Left ventricle myocardium inferior (tissue), 1 donor: ENCODE results near the gene ZBTB5. TPM values are rescaled to one million over a fixed set of nuclear protein-coding genes. Genes with fewer than 3 reads are reported as not detected.

Source experiments
- DNase-seq: peaks from one replicate; pipeline ENCODE4 v3.0.0-alpha.2; 2020
- H3K27ac ChIP-seq: fragments of 200-600 bp; replicated peaks from 2 replicates; pipeline ENCODE4 v1.8.0; 2021
- H3K27me3 ChIP-seq: fragments of 200-600 bp; 2 replicates; pipeline ENCODE4 v1.8.0; 2021; ENCODE audit warnings: low read depth
- H3K36me3 ChIP-seq: fragments of 200-600 bp; 2 replicates; pipeline ENCODE4 v1.8.0; 2021
- H3K4me1 ChIP-seq: fragments of 200-600 bp; 2 replicates; pipeline ENCODE4 v1.8.0; 2021
- H3K4me3 ChIP-seq: fragments of 200-600 bp; 2 replicates; pipeline ENCODE4 v1.8.0; 2021; ENCODE audit warnings: mild to moderate bottlenecking, moderate library complexity
- H3K9me3 ChIP-seq: fragments of 200-600 bp; replicated peaks from 2 replicates; pipeline ENCODE4 v1.8.0; 2021
- intact Hi-C: fragments of 100-400 bp; cut with micrococcal nuclease; formaldehyde crosslinking; loops from one replicate; pipeline ENCODE4 v1.11.0; 2022
- total RNA-seq: library from RNA; stranded (reverse); fragmentation: NEBNext Ultra II Directional; extraction: Animal tissue kit (Norgen Biotek cat#: 25700); gene quantifications from one replicate; pipeline ENCODE4 v1.2.1, GENCODE V29; 2021
- TF ChIP-seq, protein P1 (sequence below): fragments of 200-600 bp; IDR thresholded peaks from 2 replicates; pipeline ENCODE4 v1.8.0; 2021; ENCODE audit warnings: antibody characterized with exemption, mild to moderate bottlenecking, borderline replicate concordance
- donor health status: DM: no; HTN: yes; CAD: no; lungs with severe emphysema.

Gene ZBTB5
- total RNA-seq, 1 donor from 2014 or later = 4.9 TPM

GRCh38 chr9:37445832-37446231 lies 19.4 kb downstream of the ZBTB5 start:
- H3K36me3 ChIP-seq = peaks cover 21% of the 10 kb centered on the region
- intact Hi-C loops = no loop called here
- H3K9me3 ChIP-seq = no peaks in the 10 kb centered on the region
- no peak overlapping the region for H3K4me3 ChIP-seq
- TF ChIP-seq, protein P1, sequence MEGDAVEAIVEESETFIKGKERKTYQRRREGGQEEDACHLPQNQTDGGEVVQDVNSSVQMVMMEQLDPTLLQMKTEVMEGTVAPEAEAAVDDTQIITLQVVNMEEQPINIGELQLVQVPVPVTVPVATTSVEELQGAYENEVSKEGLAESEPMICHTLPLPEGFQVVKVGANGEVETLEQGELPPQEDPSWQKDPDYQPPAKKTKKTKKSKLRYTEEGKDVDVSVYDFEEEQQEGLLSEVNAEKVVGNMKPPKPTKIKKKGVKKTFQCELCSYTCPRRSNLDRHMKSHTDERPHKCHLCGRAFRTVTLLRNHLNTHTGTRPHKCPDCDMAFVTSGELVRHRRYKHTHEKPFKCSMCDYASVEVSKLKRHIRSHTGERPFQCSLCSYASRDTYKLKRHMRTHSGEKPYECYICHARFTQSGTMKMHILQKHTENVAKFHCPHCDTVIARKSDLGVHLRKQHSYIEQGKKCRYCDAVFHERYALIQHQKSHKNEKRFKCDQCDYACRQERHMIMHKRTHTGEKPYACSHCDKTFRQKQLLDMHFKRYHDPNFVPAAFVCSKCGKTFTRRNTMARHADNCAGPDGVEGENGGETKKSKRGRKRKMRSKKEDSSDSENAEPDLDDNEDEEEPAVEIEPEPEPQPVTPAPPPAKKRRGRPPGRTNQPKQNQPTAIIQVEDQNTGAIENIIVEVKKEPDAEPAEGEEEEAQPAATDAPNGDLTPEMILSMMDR = no peak
- H3K27ac ChIP-seq = no peak overlapping the region
- H3K4me1 ChIP-seq = no peaks in the 10 kb centered on the region
- H3K27me3 ChIP-seq = no peaks in the 10 kb centered on the region
- DNase-seq = no peak

DNA sequence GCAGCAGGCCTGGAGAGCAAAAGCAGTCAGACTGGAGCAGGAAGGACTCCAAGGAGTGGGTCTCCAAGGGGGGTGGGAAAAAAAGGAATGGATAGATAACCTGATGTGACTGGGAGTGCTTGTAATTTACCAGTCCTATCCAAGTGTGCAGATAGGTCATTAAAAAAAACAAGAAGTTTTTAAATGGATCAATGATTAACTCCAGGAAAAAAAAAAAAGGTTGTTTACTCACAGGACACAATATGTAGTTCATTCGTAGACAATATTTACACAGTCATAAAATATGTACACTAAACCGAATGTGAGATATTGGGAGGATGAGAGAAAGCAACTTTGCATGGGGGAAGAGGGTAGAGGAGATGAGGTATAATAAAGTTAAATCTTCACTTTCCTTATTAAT lies 20.4 kb downstream of the ZBTB5 start:
- peaks cover 31% of the 10 kb centered on the region for H3K36me3 ChIP-seq
- H3K4me3 ChIP-seq = no peak overlapping the region
- intact Hi-C loops = no loop called here
- H3K27ac ChIP-seq = no peak overlapping the region
- H3K9me3 ChIP-seq = no peaks in the 10 kb centered on the region
- no peak for DNase-seq
- no peaks in the 10 kb centered on the region for H3K27me3 ChIP-seq
- H3K4me1 ChIP-seq = no peaks in the 10 kb centered on the region
- TF ChIP-seq, protein P1 = no peak

DNA sequence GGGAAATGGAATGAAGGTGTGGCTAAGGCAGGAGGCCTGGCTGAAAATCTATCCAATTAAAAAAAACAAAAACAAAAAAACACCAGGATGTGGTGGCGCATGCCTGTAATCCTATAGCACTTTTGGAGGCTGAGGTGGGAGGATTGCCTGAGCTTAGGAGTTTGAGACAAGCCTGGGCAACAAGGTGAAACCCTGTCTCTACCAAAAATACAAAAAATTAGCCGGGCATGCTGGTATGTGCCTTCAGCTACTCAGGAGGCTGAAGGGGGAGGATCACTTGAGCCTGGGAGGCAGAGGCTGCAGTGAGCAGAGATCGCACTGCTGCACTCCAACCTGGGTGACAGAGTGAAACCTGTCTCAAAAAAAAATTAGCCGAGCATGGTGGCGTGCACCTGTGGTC lies 21.7 kb downstream of the ZBTB5 start:
- H3K4me1 ChIP-seq = peaks cover 9% of the 10 kb centered on the region
- intact Hi-C loops = no loop called here
- TF ChIP-seq, protein P1 = no peak
- H3K27me3 ChIP-seq = no peaks in the 10 kb centered on the region
- H3K27ac ChIP-seq = no peak overlapping the region
- H3K4me3 ChIP-seq = no peak overlapping the region
- peaks cover 43% of the 10 kb centered on the region for H3K36me3 ChIP-seq
- no peaks in the 10 kb centered on the region for H3K9me3 ChIP-seq
- no peak for DNase-seq

DNA sequence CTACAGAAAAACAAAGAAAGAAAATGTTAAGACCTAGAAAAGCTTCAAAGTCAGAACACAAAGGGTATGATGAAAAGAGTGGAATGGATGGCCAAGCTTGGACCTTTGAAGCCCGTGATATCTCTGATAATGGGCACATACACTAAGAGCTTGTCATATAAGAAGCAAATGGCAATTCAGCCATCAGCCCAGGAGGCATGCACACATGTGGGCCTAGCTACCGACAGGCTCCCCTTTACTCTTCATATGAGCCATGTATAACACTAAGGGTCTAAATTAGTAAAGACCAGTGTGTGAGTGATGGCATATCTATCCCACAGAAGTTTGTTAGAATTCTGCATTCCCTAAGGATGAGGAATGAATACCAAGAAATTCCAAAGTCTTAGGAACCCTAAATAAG lies 22.7 kb downstream of the ZBTB5 start:
- intact Hi-C loops = no loop called here
- H3K4me1 ChIP-seq = peaks cover 19% of the 10 kb centered on the region
- no peaks in the 10 kb centered on the region for H3K9me3 ChIP-seq
- DNase-seq = no peak
- no peak overlapping the region for H3K4me3 ChIP-seq
- H3K36me3 ChIP-seq = peaks cover 50% of the 10 kb centered on the region
- H3K27me3 ChIP-seq = no peaks in the 10 kb centered on the region
- TF ChIP-seq, protein P1 = no peak
- no peak overlapping the region for H3K27ac ChIP-seq

DNA sequence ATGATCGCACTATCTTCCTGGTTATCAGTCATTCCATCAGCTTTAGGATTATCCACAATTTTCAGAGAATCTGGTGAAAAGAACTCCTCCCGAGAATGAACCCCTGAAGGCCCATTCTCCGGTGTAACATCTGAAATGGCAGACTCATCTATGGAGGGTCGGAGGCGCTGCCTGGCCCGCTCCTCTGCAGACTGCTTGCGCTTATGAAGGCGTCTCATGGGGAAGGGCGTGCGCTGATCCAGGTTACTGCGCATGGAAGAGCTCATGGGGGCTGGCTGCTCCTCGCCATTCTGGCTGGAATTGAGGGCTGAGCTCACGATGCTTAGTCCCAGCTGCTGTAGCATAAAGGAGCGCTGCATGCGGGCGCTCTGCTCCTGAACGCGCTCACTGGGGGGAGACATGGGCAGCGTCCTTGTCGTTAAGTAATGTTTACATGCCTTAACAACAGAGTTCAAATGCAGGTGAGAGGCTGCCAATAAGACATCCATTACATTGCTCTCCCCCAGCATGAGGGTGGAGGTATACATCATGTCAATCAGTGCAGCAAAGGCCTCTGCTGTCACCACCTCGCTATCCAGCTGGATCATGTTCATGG lies 23.4 kb downstream of the ZBTB5 start:
- Histone ChIP-seq H3K36me3 (peaks cover 57% of the 10 kb centered on the region), H3K4me1 (peaks cover 26% of the 10 kb centered on the region), H3K9me3 (no peaks in the 10 kb centered on the region), H3K27me3 (no peaks in the 10 kb centered on the region), H3K4me3 (no peak overlapping the region), H3K27ac (no peak overlapping the region)
- no peak for DNase-seq
- TF ChIP-seq, protein P1 = no peak
- intact Hi-C loops = no loop called here
